ENCODE measurements around the gene NR4A1. TPM values are rescaled to one million over a fixed set of nuclear protein-coding genes. Genes with fewer than 3 reads are reported as not detected.

NR4A1 gene
- total RNA-seq, 1 donor from 2014 or later = 16.9 TPM

- intact Hi-C loops (cut with micrococcal nuclease) = no loop called here
Measured at GRCh38 chr12:52056801-52057637, 5.8 kb downstream of the NR4A1 start.

GRCh38 chr12:52057638-52058576 lies 6.7 kb downstream of the NR4A1 start:
- intact Hi-C loops (cut with micrococcal nuclease) = no loop called here

- intact Hi-C loops (cut with micrococcal nuclease) = no loop called here
Measured at GRCh38 chr12:52058631-52059361, 7.6 kb downstream of the NR4A1 start.

- intact Hi-C loops (cut with micrococcal nuclease) = no loop called here
Measured at GRCh38 chr12:52059582-52060497, 8.6 kb downstream of the NR4A1 start.

GRCh38 chr12:52060498-52061177 lies 9.4 kb downstream of the NR4A1 start:
- intact Hi-C loops (cut with micrococcal nuclease) = no loop called here

GRCh38 chr12:52061470-52062166 lies 10.4 kb downstream of the NR4A1 start:
- intact Hi-C loops (cut with micrococcal nuclease) = no loop called here

GRCh38 chr12:52062167-52063081 lies 11.2 kb downstream of the NR4A1 start:
- intact Hi-C loops (cut with micrococcal nuclease) = no loop called here

GRCh38 chr12:52063082-52063924 lies 12.1 kb downstream of the NR4A1 start:
- intact Hi-C loops (cut with micrococcal nuclease) = no loop called here

GRCh38 chr12:52063981-52064649 lies 12.9 kb downstream of the NR4A1 start:
- intact Hi-C loops (cut with micrococcal nuclease) = no loop called here

GRCh38 chr12:52066346-52067080 lies 15.3 kb downstream of the NR4A1 start:
- intact Hi-C loops (cut with micrococcal nuclease) = no loop called here

GRCh38 chr12:52067081-52067374 lies 15.8 kb downstream of the NR4A1 start:
- intact Hi-C loops (cut with micrococcal nuclease) = no loop called here

GRCh38 chr12:52069327-52070184 lies 18.3 kb downstream of the NR4A1 start, which contains the start of gene ATG101:
Gene ATG101 (plus strand): TSS chr12:52069978. CDS start chr12:52073651, 3,673 bp downstream.
- intact Hi-C loops (cut with micrococcal nuclease) = loop anchor here (1.0 to 2.0 kb wide), 7 partner anchors 14 to 937 kb away; partner anchors contain the start of genes EIF4B and NR4A1

GRCh38 chr12:52070185-52070925 lies 19.1 kb downstream of the NR4A1 start:
- intact Hi-C loops (cut with micrococcal nuclease) = no loop called here

Data from T-helper 1 cell treated with Interleukin-12 subunit alpha and Interleukin-12 subunit beta and Interleukin-4 antibody, amounts not matched to agents 30 ng/mL and 1 ng/mL, for 36 hours (primary cell).